GM12865 (cell line): ENCODE measurements around the gene BCDIN3D.
"Not testable (repeated sequence)": the region's sequence is repeated elsewhere in the genome, so short reads cannot be mapped to it uniquely, and the experiment has no call there.

Source experiments
- DNase-seq: peaks from one replicate; pipeline ENCODE4 v3.0.0; 2010; ENCODE audit warnings: low read depth
- H3K4me3 ChIP-seq: 2 replicates; pipeline ENCODE4 v1.5.1; 2011; ENCODE audit warnings: mild to moderate bottlenecking, low read depth, low read length, control low read depth
- TF ChIP-seq, protein P1 (sequence below): IDR thresholded peaks from 2 replicates; pipeline ENCODE4 v1.5.1; 2011; ENCODE audit warnings: low read length, control low read depth, low read depth, inconsistent platforms; ENCODE audit not compliant: insufficient read depth; ENCODE audit errors: missing control alignments

BCDIN3D gene

DNA sequence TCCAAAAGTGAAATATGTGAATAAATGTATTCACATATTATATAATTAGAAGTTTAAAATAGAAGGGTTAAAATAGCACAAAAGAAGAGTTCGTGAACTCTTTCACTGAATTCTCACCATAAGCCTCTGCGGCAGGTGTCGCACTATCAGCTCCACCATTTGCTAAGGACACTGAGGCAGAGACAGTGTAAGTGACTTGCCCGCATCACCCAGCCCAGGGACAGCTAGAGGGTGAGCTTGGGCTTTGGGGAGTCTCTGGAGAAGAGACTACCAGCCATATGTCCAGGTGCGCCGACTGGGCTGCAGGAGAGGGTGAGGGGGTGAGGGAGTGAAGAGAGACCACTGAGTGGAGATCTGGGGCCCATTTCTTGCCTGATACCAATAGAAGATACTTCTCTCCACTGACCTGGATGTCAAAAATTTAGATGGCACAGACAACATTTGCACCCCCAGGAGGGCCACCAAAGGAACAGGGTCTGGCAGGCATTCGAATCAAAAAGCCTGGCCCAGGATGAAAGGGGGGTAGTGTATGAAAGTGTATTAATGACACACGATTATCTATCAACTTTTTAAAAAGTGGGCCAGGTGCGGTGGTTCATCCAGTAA lies 32.3 kb upstream of the BCDIN3D start:
- TF ChIP-seq, protein P1, sequence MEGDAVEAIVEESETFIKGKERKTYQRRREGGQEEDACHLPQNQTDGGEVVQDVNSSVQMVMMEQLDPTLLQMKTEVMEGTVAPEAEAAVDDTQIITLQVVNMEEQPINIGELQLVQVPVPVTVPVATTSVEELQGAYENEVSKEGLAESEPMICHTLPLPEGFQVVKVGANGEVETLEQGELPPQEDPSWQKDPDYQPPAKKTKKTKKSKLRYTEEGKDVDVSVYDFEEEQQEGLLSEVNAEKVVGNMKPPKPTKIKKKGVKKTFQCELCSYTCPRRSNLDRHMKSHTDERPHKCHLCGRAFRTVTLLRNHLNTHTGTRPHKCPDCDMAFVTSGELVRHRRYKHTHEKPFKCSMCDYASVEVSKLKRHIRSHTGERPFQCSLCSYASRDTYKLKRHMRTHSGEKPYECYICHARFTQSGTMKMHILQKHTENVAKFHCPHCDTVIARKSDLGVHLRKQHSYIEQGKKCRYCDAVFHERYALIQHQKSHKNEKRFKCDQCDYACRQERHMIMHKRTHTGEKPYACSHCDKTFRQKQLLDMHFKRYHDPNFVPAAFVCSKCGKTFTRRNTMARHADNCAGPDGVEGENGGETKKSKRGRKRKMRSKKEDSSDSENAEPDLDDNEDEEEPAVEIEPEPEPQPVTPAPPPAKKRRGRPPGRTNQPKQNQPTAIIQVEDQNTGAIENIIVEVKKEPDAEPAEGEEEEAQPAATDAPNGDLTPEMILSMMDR: no peak
- H3K4me3 ChIP-seq: no peak overlapping the region
- no peak for DNase-seq

DNA sequence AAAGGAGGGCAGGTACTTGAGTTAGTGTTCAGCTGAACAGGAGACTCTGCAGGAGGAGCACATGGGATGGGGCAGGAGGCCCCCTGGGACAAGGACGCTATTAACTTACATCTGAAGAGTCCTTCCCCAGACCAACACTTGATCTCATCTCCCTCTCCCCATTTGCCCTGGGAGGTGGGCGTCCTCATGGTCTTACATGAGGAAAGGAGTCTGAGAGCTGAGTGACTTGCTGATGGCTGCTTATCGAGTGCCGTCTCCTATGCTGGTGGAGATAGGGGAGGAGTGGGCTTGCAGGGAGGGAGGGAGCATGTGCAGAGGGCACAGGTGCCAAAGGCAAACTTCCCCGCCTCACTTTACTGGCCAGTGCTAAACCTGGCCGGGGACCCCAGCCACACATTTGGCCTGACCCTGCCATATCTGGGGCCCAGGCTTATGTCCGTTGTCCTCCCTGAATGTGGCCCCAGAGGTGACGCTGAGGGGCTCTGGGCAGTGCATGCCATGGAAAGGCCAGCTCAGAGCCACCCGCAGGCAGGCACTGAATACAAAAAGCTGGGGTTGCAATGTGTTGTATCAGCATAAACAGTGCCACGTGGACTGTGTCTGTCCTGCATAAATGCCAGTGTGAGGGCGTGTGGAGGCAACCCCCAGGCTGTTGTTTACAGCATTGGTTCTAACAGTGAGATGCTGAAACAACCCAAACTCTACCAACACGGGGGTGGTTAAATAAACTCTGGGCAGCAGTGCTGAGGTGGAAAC lies 31.4 kb upstream of the BCDIN3D start:
- no peak for DNase-seq

DNA sequence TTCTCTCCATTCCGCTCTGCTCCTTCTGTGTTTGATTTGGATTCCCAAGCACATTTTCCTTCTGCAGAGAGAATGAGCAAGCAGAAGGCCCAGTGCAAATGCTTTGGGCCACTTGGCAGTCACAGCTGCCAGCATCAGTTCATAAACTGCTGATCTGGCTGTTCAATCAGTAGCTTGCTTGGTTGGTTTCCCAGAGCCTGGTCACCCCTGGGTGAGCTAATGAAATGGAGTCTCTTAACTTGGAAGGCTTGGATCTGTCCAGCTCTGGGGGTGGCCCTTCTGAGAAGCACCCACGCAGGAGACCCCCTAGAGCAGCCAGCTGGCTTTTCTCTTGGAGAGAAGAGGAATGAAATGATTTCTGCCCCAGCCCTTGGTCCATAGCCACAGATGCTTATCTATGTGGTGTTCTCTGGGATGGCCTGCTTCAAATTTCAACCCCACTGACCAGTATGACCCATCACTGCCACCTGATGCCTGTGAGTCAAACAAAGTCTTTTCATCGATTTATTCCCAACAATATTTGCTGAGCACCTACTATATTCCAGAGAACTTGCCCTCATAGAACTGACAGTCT lies 30.5 kb upstream of the BCDIN3D start:
- DNase-seq: no peak
- H3K4me3 ChIP-seq: no peak overlapping the region
- TF ChIP-seq, protein P1: no peak

More for the DNA sequence above, 31.4 kb upstream of the BCDIN3D start:
- TF ChIP-seq, protein P1: no peak
- H3K4me3 ChIP-seq: no peak overlapping the region

DNA sequence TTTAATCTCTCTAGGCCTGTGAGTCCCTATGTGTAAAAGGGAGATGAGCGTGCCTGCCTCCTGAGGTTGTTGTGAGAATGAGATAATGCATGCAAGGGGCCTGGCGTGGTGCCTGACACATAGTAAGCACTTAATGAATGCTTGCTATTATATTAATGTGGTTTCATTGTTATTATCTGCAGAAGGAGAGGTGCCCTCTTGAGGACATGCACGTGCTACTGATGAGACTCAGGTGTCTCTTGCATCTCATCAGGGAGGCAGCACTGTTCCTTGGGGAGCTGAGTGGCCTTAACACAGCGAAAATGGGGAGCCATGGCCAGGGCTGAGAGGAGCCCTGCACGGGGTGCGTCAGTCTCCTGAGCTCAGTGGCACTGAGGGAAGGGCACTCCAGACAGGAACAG lies 29.9 kb upstream of the BCDIN3D start:
- no peak overlapping the region for H3K4me3 ChIP-seq
- DNase-seq: no peak
- TF ChIP-seq, protein P1: no peak

DNA sequence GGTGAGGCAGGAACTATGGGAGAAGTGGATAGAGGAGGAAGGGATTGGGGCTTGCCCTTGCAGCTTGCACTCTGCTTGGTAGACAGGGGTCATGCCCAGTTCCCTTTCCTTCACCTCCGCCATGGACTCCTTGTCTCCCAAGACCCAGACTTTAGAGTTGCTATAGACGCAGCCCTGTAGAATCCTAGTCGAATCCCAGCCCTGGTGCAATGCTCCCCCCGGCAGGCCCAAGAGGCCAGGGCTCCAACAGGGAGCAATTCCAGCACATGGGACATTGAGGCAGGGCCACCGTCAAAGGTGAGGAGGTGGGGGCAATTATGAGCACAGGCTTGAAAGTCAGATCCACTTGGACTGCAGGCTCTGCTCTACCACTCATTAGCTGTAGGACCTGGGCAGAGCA lies 29.5 kb upstream of the BCDIN3D start:
- H3K4me3 ChIP-seq: no peak overlapping the region
- DNase-seq: no peak
- TF ChIP-seq, protein P1: no peak

DNA sequence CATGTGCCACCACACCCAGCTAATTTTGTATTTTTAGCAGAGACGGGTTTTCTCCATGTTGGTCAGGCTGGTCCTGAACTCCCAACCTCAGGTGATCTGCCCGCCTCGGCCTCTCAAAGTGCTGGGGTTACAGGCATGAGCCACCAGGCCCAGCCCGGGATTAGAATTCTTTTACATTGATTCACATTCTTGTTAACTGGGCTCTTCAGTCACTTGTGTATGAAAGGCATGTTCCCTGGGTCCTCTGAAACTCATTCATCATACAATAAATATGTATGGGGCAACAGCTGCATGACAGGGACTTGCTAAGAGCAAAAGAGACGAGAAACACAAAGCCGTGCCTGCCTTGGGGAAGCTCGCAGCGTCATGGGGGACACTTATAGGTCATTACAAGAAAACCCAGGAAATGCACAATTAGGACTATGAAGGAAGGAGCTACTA lies 28.9 kb upstream of the BCDIN3D start:
- not testable (repeated sequence) for DNase-seq, H3K4me3 ChIP-seq

DNA sequence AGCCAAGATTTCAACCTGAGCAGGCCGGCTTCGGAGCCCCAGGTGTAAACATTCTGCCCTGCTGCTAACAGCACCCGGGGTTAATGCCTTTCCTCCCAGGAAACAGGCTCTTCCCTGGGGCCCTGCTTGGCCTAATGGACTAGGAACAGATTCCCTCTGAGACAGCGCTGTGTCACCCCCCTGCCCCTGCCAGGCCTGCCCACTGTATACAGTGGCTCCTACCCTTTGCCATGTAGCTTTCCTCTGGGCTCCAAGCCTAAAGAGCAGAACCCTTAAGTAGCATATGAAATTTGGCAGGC lies 28.3 kb upstream of the BCDIN3D start:
- TF ChIP-seq, protein P1: no peak
- H3K4me3 ChIP-seq: no peak overlapping the region
- no peak for DNase-seq
